Hematopoietic multipotent progenitor cell treated with erythropoietin and hydrocortisone succinate and interleukin-3 and kit ligand, for 4 days (in vitro differentiated cells): ENCODE measurements around the gene CER1.

ENCODE experiments used
- DNase-seq: peaks from one replicate; pipeline ENCODE4 v3.0.0-alpha.2; 2015

The CER1 gene, protein sequence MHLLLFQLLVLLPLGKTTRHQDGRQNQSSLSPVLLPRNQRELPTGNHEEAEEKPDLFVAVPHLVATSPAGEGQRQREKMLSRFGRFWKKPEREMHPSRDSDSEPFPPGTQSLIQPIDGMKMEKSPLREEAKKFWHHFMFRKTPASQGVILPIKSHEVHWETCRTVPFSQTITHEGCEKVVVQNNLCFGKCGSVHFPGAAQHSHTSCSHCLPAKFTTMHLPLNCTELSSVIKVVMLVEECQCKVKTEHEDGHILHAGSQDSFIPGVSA

DNA sequence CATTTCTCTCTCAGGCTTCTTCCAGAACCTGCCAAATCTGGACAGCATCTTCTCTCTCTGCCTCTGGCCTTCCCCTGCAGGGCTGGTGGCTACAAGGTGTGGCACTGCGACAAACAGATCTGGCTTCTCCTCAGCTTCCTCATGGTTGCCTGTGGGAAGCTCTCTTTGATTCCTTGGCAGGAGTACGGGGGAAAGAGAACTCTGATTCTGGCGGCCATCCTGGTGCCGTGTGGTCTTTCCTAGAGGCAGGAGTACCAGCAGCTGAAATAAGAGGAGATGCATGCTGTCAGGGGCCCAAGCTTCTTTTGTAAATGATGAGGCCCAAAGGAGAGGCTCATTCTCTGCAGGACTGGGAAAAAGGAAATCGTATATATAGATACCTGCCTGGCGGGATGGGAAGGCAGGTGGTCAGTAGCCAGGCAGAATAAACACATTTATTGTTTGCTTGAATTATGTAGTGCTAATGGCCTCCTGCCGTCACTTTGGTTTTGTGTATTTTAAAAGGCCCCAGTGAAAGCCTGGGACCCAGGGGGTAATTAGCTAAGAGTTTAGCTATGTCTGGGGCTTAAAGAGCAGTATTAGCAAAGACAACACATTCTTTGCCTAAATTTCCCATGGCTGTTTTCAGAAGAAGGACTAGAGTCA lies at the start of gene CER1:
Gene CER1 (minus strand): TSS at position 343 of the 645 bp plus-strand sequence. CDS start 61 bp downstream, at position 282.
- no peak for DNase-seq

DNA sequence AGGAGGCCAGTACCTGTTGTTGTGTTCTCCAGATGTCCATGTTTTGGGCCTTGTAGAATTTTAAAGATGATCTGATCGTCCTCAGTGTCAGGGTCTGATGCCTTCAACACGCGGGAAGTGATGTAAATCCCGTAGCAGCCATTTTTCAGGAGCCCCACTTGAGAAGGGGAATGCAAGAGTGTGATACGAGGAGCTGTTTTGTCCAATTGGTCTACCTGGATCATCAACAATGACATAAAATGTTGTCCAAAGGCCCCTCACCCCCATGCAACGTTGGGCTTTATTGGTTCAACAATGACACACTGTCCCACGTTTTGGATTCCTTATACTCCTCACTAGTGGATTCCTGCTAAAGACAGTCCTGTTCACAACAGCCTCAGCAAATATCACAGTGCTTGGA lies 48.1 kb upstream of the CER1 start:
- no peak for DNase-seq

DNA sequence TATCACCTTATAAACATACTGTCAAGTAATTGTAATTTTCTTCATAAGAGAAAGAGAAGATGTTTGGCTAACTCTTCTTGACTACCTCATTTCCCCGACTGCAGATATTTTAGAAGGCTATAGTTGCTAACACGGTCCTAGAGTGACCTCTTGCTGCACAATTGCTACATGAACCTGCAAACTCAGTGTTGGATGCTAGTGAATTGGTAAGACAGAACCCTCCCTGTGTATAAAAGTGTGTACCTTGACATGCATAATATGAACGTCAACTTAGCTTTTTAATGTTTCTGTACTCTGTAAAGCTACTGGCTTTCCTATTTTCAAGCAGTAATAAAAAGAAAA lies 46.7 kb upstream of the CER1 start:
- peak; percentile 29 for DNase-seq

DNA sequence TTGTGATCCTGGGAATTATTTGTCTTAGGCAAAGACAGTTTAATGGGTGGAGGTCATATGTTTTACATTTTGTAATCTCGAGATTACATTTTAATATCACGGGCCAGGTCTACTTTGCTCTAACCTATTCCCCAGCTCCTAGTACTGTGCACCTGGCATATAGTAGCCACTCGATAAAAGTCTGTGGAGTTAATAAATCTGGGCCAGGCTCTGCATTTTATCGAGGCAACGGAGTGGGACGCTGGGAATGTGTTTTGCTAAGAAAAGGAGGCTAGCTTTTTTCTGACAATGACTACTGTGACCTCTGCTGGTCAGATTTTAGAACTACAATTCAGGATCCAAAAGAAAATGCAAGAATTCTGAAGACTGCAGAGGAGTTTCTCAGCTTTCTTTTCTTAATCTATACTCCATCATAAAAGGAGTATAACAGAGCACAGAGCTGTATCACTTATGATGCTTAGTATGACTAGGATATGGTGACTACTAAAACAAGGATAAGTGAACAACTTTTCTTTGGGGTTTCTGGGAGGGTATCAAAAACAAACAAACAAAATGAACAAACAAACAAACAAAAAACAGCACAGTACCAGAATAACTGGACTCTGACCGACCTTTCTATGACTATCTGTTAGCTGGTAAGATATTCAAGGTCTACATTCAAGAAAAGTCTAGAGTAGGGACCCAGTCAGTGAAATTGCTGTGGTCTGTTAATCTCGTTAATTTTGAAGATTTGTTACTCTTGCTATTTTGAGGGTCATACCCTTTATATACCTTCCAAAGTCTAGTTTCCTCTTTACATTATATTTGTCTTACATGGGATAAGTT lies 46.1 kb upstream of the CER1 start:
- DNase-seq: peak; percentile 73

DNA sequence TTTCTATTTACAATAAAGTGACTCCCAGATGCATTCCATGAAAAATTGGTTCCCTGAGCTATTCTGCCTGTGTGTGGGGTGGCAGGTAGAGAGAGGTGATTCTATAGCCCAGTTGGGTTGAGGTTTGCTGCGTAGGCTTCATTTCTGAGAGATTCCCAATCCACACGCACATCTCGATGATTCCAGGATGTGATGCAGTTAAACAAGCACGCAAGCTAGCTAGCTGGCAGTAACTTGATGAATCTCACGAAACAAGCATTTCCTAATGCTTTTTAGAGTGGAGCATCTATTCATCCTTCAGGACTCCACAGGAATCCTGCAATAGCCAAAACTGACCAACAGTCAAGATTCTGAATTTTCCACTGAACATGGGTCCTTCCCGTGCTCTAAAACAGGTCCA lies 43.8 kb upstream of the CER1 start:
- no peak for DNase-seq

DNA sequence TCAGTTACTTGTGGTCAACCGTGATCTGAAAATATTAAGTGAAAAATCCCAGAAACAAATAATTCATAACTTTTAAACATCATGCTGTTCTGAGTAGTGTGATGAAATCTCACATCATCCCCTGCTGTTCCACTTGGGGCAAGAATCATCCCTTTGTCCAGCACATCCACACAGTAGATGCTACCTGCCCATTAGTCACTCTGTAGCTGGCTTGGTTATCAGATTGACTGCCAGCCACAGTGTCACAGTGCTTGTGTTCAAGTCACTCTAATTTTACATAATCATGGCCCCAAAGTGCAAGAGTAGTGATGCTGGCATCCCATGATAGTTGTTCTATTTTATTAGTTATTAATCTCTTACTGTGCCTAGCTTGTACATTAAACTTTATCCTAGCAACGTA lies 39.1 kb upstream of the CER1 start:
- DNase-seq: no peak

DNA sequence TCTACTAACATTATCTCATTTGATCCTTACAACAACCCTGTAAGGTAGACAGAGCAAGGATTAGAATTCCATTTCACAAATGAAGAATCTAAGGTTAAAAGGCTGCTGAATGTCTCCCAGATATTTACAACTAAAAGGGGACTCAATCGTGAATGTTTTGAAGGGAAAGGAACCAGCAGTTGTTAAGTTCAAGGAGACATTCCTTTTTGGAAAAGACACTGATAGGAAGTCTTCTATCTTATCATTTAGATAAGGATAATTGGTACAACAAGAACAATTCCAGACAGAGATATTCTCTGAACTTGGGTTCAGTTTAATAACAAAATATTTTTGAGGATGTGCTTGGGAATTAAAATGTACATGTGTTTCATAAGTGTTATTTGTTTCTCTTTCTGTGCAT lies 37.5 kb upstream of the CER1 start:
- DNase-seq: no peak

DNA sequence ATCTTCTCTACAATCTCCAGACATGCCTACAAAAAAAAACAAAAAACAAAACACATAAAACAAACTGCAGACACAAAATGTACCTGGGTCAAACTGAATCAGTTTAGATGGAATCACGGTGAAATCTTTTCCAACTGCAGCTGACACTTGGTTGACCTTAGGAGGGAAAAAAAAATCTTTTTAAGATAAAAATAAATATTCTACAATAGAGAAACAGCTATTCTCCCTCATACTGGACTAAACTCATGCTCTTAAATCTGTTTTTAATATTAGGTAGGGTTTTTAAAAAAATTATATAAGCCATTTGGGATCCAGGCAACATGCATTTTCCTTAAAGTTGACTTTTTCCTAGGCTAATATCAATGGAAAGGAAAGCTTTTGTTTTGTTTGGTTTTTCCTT lies 33.8 kb upstream of the CER1 start:
- DNase-seq: no peak

DNA sequence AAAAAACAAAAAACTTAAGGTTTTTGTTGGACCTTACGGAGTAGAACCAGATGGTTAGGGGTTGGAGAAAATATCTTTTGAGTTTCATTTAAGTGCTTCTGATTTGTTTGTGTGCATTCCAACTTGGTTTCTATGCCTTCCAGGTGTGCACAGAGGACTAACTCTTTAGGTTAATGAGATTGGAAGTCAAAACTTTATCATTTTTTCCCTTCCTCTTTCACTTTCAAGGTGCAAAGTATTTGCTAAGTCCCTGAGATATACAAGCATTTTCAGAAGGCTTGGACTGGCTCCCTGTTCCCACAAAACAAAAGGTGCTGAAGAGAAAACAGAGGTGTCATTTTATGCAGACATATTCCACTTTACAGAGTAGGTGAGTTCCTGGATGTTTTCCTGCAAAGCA lies 30.3 kb upstream of the CER1 start:
- DNase-seq: no peak

DNA sequence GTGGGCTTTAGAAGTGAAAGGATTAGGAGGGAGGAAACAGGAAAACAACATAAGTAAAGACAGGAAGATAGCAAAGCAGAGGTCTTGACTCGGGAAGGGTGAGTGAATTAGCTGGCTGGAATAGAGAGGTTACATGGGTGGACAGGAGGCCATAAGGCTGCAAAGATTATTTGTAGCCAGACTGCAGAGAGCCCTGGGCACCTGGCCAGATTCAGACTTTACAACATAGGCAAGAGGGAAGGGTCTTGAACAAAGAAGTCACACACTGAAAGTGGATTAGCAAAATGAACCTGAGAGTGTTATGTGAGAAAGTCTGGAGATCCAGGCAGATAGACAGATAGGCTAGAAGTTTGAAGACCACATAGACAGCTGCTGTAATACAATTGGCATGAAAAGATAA lies 29.7 kb upstream of the CER1 start:
- DNase-seq: peak; percentile 8

DNA sequence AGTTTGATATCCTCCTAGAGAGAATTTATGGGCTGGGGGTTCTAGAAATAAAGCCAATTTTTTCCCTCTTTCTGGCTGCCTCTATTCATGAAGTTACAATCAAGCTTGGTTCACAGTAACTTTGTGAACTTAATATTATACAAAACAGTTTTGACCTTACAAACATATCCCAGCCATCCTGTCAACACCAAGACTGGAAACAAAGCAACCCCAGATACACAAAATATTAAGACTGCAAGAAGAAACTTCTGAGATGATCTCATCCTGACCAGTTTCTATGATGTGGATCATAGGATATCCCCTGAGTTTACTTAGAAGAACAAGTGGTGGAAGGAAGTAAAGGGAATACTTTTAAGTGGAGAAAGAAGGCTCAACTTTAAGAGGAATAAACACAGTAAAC lies 28.3 kb upstream of the CER1 start:
- DNase-seq: no peak

DNA sequence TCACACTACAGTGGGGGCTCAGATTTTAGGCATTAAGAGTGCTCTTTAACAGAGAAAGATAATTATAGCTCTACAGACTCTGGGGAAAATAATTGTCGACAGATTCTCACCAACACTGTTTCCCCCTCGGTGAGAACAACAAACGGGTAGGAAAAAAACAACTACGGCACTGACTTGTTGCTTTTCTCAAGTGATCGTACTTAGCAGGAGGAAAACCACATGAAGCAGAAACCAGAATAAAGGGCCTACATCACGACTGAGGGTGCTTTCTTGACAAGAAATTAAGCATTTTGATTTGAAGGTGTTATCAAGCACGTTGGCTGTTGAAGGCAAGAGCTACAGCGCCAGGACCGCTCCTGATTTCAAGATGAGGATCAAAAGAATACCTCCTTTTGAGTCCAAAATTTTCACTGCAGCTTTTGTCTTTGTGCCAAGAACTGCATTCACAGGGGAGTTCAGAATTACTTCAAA lies 27.2 kb upstream of the CER1 start:
- DNase-seq: no peak

DNA sequence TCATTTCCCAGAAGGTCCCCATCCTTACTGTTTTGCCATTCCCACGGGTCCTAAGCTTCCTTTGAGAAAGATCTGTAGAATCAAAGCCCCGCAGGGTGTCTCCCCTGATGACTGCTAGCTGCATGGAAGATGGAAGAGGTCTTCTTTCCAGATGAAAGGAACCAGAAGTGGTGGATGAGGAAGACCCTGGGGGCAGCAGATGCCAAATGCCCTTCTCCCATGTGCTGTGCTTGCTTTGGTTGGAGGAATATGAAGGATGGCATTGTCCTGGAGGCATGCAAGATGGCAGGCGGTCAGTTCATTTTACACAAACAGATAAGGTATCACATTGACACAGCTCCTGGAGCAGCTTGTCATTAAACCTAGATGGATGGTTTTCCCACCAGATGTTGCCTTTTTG lies 25.8 kb upstream of the CER1 start:
- DNase-seq: no peak

DNA sequence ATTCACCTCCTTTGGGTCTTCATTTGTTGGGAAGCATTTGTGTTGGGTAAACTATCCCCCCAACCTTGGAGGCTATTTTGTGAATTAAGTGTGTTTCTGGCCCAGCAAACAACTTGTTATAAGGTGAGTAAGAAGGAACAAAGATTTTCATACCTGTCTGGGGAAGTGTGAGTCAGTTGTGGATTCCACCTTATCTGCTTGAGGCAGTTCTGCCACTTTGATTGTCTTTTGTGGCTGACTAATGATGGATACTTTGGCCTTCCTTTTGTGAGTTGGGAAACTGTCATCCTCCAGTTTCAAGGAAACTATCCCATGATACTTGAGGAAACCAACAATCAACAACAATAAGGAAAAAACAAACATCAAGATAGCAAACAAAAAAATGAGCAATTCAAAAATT lies 24.6 kb upstream of the CER1 start:
- no peak for DNase-seq

DNA sequence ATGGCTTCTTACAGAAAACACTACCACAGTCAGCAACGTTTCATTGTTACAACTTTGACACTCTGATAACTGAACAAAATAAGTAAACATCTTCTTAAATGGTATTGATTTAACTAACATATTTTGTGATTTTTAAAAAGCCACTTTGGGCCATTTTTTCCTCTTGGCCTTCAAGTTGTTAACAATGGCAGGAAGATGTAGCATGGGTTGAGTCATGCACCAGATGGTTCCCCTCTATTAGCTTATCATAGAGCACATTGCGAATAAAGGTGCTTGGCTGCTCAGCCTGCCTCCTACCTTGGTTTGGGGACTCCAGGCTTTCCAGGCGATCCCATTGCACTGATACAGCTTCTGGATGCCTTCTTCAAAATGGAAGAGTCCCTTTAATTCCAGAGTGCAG lies 24.1 kb upstream of the CER1 start:
- no peak for DNase-seq

DNA sequence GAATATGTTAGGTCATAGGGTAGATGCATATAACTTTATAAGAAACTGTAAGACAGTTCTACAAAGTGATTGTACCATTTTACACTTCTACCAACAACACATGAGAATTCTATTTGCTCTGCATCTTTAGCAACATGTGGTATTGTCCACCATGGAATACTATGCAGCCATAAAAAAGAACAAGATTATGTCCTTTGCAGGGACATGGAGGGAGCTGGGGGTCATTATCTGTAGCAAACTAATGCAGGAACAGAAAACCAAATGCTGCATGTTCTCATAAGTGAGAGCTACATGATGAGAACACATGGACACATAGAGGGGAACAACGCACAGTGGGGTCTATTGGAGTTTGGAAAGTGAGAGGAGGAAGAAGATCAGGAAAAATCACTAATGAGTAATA lies 22.2 kb upstream of the CER1 start:
- no peak for DNase-seq

DNA sequence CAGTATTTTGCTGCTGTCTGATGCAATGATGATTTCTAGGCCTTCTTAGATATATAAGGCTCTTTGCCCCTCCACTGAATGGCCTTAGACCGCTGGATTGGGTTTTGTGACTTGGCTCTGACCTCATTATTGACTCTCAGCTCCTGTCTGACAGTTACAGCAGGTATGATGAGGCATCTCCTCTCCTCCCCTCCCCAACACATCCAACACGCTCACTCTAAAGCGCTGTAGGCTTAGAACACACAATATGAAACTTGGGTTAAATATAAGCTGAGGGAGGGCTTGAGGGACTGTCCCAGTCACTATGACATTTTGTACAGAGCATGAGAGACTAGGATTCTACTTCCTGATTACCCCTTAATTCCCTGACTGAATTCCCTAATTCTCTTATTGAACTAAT lies 18.8 kb upstream of the CER1 start:
- DNase-seq: no peak

DNA sequence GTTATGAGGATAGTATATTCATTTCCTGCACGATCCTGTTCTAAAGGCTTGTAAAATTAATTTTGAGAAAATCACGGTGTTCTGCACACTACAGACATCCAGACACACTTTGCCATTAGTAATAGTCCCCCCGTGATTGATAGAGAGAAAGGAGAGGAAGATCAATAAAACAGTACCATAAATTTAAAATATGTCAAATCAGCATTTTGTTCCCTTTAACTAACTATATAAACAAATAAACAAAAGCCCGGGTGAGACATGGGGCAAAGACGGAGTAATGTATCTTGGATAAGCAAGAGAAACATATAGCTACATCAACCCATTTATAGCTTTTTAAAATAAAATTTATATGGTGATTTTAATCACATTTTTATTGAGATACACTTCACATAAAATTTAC lies 10.6 kb upstream of the CER1 start:
- no peak for DNase-seq

DNA sequence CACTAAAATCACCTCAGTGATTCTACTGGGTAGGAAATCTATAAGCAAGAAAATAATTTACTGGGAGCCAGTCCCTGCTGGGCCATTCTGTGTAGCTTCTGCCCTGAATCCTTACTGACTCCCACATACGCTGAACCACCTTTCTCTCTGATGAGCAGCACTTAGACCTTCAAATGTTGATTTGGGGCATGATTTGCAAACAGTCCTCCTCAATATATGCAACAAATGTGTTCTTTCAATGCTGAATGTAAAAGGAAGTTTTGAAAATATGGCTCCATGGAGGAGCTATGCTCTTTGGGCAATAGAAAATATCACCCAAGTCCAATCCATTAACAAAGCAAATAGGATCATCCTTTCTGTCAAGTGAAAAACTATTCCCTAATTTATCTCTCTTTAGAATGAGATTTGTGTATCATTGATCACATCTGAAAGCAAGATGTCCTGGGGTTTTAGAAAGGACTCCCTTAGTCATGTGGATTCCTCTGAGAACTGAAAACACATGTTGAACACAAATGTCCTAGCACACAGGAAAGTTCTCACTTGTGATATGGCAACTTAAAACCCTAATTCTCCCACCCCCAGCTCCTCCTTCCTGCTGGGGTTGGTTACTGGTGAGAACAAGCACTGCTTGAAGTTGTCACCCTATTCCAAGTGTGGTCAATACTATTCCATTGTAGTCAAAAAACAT lies 8.9 kb upstream of the CER1 start:
- no peak for DNase-seq

DNA sequence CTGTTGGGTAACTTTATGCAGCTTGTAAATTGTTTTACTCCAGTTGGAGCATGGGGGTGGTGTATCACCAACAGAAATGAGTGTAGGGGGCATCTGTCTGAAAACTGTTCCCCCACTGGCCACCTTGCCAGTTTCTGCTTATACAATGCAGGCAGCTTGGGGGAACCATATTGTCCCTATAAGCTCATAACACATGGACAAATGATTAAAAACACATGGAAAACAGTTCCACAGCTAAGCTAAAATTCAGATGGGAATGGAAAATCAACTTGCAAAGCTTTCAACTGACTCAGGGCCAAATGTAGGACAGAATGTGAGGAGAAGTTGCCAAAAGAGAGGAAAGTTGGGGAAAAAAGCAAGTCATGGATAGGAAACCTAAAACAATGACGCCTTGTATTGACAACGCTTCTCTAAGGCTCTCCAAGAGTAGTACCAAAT lies 7.9 kb upstream of the CER1 start:
- no peak for DNase-seq

DNA sequence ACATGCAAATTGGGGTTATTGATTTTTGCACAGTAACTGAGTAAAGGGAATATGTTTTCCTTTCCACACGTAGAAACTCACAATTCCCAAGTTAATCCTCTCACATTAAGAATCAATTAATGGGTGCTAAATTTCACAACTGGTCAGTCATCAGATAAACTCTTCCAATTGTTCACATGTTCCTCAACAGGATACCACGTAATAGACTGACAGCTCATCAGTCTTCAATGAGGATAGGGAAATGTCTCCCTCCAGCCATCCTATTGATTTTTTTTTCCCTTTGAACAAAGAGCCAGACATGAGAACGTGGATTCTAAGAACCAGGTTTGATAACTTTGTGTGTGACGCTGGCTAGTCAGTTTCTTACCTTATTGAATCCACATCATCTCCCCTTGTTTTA lies 768 bp upstream of the CER1 start:
- no peak for DNase-seq

DNA sequence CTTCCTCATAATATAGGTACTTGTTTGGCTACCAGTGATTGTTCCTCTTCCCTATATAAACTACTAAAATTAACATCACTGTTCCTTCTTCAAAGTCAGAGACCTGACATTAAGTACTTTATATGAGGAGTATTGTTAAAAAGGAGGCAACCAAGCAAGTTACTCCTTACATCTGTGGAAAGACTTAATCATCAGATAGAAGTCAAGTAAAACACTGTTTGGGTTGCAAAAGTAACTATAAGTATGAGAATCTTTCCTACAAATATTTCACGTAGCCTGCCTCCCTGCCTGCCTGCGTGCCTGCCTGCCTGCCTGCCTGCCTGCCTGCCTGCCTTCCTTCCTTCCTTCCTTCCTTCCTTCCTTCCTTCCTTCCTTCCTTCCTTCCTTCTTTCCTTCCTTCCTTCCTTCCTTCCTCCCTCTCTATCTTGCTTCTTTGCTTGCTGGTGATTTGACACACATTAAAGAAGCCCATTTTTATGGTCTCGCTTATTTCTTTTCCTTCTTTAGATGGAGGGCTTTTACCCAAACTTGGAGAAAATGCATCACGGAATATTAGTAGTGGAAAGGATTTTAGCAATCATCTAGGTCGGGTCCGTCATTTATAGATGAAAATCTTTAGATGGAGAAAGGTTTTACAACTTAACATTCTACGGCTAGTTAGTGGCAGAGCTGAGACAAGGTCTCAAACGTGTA lies 3.2 kb downstream of the CER1 start:
- DNase-seq: no peak

DNA sequence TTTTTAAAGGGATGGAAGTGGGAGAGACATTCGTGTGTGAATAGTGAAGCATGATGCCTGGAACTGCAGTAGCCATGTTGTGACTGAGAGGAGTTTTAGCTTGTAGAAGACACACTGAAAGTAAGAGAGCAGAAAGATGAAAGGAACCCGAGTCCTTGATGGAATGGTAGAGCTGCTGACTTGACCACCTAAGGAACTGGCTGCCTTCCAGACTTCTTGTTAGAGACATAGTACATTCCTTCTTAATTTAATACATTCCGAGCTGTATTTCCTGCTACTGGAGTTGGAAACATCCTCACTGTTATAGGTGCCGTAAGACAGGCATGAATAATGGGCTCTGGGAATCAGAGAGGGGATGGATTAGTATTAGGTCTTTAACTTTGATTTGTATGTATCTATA lies 7.4 kb downstream of the CER1 start:
- DNase-seq: no peak
